8988T (cell line): ENCODE measurements around the gene TIAM2.
"Not testable (repeated sequence)": the region's sequence is repeated elsewhere in the genome, so short reads cannot be mapped to it uniquely, and the experiment has no call there.

ENCODE experiments used
- DNase-seq: peaks from one replicate; pipeline ENCODE4 v3.0.0; 2011

The TIAM2 gene

DNA sequence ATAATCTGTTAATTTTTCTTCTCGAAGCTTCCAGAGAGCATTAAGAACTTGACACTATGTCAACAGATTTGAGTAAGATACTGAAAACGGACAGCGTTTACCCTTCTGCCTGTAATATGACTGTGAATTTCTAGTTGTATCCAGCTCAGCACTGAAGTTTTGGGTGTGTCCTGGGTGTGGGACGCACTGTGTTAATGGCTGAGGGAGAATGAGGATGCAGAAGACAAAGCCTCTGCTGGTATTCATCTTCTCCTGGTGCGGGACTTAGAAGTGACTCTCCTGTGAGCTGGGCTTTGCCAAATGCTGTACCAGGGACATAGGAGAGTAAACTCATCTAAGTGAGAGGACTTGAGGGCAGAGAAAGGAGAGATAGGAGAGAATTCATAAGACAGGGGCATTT is 178.4 kb downstream of the TIAM2 start:
- no peak for DNase-seq

DNA sequence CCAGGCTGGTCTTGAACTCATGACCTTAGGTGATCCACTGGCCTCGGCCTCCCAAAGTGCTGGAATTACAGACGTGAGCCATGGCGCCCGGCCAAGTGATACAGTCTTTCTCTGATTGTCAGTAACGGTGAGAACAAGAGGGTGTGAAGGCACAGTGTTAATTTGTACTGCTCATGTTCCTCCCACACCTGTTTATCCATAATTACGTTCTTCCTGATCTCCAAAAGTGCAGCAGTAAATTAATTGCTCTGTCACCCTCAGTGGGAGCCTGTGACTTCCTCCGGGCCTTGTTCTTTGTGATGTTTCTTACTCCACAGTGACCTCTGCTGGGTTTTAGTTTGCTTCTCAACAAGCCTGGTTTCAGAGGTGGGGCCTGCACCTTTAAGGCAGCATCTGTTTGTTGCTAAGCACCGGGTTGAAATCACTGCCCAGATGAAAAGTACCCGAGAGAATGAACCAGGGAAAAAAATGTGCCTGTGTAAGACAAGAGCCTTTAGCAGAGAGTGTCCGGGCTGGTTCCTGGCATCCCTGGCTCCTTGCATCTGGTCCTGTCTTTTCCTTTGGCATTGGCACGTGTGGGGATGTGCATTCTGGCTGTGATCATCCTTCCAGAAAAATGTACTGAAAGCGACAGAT is 179.6 kb downstream of the TIAM2 start:
- peak; percentile 56 for DNase-seq

DNA sequence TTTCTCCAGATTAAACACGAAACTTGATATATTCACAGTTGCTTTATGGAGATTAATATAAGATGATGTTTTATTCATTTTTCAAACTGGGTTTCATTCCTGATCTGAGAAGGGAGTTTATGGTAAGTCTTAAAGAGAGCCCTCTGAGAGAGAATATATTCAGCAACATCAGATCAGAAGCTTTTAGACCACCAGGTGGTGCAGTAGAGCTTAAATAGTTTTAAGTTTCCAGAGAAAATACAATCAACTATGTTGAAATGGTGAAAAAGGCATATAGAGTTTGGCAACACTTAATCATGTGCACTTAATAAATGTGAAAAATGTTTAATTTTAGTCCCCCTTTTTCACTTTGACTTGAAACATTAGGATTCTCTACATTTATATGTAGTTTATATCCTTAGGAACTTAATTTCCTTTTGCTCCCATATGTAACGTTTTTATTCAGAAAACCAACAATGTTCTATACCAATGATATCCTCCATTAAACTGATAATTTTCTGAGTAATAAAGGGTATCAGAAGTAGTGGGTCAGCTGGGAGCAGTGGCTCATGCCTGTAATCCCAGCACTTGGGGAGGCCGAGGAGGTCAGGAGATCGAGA is 182.3 kb downstream of the TIAM2 start:
- DNase-seq = no peak

DNA sequence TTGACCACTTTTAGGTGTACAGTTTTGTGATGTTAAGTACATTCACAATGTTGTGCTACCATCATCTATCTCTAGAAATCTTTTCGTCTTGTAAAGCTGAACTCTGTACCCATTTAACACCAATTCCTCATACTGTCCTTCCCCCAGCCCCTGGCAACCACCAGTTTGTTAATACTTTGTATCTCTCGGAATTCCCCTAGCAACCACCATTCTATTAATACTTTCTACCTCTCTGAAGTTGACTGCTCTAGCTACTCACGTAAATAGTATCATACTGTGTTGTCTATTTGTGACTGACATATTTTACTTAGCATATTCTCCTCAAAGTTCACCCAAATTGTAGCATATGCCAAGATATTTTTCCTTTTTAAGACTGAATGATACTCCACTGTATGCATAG is 186.4 kb downstream of the TIAM2 start:
- no peak for DNase-seq

DNA sequence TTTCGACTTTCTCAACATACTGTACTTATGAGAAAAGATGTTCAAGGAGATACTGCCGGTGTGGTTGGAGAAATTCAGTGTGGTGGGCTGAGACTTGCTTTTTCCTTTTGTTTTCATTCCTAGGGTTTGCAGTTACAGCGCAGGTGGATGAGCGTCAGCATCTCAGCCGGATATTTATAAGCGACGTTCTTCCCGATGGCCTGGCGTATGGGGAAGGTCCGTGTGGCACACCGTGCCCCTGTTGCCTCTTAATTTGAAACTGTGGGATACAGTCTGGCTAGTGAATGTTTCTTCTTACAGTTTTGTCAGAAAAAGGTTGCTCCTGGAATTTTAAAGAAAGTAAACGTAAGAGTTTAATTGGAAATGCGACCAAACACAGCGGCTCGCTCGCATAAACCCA is 187.0 kb downstream of the TIAM2 start:
- no peak for DNase-seq

DNA sequence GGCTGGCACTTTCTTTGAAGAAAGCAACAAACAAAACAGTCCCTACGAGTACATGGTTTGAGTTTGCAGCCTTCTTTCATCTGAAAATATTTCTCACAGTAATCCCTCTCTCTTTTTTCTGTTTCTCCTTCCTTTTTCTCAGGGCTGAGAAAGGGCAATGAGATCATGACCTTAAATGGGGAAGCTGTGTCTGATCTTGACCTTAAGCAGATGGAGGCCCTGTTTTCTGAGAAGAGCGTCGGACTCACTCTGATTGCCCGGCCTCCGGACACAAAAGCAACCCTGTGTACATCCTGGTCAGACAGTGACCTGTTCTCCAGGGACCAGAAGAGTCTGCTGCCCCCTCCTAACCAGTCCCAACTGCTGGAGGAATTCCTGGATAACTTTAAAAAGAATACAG is 188.0 kb downstream of the TIAM2 start:
- DNase-seq = no peak

DNA sequence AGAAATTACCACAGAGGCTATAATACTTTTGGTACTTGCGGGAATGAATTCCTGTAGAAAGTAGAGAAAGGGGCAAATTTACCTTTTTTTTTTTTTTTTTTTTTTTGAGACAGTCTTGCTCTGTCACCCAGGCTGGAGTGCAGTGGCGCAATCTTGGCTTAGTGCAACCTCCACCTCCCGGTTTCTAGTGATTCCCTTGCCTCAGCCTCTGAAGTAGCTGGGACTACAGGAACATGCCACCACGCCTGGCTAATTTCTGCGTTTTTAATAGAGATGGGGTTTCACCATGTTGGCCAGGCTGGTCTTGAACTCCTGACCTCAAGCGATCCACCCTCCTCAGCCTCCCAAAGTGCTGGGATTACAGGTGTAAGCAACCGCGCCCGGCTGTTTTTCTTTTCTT is 189.9 kb downstream of the TIAM2 start:
- DNase-seq = not testable (repeated sequence)

DNA sequence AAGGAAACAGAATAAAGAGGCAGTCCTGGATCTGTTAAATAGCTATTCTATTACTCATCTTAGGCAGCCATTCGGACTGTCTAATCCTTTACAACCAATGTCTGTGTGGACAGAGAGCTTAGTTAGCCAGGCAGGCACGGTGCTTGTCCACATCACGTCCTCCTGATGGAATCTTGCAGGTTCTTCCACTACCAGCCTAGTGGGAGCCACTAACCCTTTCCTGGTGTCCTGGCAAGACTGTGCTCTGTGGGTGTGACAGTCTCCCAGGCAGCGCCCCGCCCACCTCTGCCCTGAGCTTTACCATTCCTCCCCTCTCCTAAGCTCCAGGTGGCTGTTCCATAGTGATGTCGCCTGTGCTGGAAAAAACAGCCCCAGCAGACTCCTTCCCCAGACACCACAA is 190.4 kb downstream of the TIAM2 start:
- DNase-seq = no peak

DNA sequence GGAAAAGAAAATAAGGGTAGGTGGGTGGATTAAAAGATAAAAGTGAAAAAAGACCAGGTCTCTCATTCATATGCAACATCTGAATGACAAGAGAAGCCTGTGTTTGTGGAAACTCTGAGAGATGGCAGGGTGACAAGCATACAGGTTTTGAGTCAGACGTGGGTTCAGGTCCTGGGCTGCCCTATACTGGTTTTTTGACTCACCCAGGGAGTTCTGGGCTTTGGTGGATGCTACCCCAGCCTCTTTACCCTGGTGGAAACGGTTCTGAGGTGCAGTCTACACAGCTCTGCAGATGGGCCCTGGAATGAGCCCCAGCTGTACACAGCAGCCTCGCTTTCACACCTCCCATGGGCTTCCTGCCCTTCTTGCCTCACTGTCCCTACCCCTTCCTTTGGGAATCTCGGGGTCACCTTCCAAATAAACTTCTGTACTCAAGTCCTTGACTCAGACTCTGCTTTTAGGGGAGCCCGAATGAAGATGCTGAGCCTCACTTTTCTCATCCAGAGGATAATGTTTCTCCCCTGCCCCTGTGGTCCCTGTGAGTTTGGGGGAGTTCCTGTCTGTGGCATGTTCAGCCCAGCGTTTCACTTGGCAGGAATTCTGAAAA is 191.0 kb downstream of the TIAM2 start:
- no peak for DNase-seq

DNA sequence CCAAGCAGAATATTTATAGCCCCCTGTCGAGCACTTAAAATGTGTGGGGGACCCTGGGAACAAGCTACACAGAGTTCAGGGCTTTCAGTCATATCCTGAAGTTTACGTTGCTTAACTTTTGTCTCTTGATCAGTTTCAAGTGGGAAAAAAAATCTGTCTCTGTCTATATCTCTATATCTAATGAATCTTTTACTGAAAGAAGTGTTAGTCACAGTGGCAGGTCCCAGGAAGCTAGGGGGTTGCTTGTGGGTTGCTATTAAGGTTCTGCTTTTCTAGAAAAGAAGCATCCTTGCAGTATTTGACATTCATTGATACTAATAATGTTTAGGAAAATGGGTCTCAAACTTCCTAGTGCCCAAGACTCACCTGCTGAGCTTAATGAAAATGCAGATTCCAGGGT is 192.0 kb downstream of the TIAM2 start:
- no peak for DNase-seq

DNA sequence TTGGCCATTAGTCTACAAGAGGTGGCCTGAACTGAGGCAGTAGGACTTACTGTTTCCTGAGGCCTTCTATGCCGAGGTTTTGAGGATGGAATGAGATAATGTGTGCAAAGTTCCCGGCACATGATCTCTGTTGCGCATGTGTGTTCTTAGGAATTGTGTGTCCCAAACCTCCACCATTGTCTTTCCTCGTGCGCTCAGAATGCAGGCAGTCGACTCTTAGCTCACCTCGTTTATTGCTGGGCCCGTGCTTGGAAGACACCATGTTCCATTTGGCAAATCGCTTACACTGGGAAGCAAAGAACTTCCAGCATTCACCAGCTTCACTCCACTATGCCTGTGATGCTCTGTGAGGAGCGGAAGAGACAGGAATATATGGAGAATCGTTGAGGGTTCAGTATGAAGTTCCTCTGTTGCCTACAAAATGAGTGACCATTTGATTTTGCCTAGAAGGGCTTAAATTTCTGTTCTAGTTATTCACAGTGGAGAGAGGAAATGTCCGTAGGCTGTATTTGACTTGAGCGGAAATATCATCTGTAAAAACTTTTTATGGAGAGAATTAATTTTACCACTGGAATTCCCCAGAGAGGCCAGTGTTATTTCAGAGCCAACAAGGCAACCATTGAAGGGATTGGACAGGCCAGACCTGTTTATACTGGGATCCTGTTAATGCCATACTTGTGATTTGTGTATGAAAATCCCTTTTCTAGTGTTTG is 193.0 kb downstream of the TIAM2 start:
- no peak for DNase-seq

DNA sequence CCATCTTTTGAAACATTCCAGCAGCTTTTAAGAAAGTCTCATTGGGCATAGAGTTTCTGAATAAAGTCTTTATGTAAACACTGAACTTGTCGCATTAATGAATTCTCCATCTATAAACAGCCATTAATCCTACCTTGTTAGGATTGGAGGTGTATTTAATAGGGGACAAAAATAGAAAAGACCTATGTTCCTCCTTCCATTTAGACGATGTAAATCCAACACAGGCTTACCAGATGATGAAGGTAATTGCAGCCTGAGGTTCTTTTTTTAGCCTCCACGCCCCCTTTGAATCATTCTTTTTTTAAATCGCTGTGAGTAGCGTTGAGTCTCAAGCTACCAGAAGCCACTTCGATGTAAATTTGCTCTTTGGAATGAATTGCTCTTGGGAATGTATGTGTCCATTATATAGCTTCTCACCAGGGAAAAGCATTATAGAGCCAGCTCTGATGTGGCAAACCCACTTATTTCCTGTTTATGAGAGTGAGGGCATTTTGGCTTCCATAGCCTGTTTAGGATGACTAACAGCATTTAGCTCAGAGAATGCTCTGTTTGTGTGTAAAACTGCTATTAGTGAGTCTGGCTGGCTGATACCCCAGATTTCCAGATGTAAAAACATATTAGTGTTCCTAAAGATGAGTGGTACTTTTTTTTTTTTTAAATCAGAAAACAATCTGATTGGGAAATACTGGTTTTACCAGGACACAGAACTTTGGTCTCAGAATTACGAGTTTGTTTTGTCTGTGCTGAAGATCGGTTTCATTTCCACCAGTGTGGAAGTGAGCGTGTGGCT is 193.8 kb downstream of the TIAM2 start:
- DNase-seq = no peak

DNA sequence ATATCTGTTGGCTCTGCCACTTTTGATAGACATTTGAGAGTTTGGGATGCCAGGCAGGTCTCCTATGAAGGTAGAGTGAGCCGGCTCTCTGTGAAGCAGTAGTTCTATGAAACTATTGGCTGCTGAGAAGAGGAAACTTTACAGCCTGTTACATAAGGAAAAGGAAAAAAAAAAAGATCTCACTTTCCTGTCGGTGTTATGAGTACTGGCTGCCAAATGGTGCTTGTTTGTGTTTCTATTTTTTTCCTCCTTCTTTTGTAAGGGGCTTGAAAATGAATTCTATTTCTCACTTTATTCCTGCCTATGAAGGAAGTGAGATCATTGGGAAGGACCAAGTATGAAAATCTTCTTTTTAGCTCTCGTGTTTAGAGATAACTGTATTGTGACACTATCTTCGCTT is 195.6 kb downstream of the TIAM2 start:
- DNase-seq = no peak

DNA sequence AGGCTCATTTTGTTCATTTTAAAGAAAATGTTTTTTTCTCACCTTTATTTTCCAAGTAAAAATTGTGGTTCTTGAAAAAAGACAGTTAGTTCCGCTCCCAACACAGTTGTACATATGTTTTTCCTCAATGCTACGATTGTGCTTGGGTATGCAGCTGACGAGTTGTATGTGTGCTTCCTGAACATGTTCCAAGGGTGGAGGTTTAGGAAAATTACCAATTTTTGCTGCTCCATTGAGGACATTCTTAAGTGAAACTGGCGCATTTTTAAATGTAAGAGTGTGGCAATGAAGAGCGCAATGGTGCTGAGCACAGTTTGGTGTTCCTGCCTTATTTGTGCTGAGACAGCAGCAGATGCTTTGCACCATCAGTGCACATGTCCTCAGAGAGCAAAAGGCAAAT is 198.4 kb downstream of the TIAM2 start:
- no peak for DNase-seq

DNA sequence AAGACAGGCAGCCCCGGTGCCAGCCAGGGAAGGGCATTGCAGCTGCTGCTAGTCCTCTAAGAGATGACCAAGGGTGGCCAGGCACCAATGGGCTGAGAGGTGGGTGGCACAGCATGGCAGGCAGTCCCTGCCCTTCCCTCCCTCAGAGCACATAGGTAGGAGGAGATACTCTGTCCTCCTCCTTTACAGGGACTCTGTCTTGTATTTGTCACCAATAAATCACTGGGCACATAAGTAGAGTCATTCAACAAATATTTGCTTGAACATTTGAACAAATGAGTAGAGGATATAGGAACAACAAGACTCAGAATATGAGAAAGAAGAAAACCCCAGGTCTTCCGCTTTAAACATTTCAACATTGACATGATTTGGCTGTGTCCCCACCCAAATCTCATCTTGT is 199.3 kb downstream of the TIAM2 start:
- DNase-seq = no peak

DNA sequence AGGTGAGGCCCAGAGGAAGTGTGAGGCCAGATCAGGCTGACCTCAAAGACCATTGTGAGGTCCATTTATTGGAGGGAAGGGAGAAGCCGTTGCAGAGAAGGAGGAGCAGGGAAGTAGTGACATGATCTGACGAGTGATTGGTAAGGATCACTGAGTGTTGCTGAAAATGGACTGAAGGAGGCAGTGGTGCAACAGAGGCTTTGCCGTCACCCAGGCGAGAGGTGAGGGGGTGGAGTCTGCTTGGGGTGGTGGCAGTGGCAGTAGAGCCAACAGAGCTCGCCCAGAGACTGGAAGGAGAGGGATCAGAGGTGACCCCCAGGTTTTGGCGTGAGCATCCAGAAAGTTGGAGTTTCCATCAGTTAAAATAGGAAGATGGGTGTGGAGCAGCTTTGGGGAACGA is 200.8 kb downstream of the TIAM2 start:
- DNase-seq = no peak

DNA sequence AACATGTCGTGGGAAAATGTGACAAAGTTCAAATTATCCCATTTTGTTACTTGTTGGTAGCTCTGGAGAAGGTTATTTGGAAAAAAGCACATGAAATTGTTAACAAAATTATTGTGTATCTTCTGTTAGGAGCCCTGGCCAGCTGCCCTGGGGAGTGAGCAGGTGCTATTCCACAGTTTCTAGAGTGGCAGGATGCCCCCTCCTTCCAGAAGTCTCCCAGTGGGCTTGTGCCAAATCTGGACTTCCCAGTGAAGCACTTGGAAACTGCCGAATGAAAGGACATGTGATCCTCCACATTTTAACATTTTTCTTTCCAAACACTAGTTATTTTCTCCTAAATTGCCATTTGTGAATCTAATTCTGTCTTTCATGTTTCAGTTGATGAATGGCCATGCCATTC is 201.8 kb downstream of the TIAM2 start:
- DNase-seq = no peak

DNA sequence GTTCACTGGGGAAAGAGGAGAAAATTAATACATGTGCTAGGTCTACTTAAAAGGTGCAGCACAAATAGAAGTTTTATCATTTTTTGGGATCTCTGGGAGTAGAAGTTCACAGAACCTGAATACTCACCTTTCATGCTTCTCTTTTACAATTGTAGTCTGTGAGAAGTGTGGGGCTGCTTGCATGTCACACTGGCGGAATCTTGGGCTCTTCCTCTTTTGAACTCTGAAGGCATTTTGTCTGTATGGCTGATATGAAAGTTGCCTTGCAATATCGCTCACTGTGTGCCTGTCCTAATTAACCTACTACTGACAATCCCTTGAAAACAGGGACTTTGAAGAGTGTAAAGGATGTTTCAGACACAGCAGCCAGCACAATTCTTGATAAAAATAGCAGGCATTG is 202.8 kb downstream of the TIAM2 start:
- no peak for DNase-seq

DNA sequence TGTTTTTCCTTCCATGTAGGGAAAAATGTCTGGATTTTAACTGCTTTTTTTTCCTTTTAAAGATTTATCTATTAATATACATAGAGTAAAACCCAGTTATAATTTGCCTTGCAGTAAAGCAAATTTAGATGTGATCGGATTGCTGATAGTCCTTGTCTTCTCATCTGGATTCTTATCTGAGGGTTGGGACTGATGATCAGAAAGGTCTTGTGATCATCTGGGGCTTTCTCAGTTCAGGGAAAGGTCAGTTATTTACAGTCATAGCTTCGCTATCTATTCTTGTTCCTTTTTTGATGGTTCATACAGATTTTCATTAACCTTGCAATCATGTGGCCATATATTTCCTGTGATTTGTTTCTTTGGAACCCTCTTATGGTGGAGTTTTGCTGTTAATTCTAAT is 204.9 kb downstream of the TIAM2 start:
- no peak for DNase-seq

DNA sequence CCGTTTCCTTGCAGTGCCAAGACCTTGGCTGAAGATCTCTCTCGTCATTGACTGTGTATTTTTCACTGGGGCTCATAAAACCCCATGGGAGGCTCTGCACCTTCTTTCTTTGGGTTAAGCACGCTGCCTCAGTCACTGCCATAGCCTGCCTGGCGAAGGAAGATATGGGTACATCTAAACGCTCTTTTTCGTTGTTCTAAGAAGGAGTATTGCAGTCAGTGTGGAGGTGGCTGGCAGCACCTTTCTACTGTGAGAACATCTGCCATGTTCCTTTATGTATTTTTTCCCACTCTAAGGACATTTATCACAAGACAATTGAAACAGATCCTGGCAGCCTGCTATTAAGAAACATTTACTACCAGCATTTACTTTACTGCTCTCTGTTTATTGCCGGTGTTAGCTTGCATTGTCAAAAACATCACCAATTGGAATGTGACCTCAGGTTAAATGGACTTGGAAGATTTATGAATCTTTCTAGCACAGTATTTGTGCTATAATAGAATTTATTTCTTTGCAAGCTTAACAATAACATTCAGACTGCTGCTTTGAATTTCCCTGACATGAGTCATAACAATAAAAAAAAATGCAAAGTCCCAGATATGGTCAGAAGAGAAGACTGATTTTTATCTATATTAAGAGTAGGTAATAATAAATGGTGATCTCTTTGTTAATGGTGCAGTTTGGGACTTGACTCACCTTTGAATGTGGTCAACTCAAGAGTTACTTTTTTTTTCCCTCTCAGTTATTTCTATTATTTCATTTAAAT is 206.5 kb downstream of the TIAM2 start:
- DNase-seq = no peak

DNA sequence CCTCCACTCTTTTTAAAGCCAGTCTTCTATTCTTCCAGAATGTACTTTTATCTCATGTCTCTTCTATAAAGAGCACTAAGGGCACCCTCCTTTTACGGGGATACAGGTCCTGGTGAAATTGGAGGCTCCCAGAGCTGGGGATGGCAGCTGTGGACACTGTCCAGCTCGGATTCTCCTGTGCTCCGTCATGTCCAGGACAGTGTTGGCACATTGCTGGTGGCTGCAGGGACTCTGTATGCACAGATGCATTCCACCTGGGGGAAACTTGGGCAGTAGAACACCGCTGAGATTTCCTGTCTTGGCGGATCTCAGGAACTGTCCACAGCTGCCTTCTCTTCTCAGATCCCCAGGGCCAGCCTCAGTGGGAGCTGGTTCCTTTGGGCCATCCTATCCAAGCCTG is 212.1 kb downstream of the TIAM2 start:
- no peak for DNase-seq

DNA sequence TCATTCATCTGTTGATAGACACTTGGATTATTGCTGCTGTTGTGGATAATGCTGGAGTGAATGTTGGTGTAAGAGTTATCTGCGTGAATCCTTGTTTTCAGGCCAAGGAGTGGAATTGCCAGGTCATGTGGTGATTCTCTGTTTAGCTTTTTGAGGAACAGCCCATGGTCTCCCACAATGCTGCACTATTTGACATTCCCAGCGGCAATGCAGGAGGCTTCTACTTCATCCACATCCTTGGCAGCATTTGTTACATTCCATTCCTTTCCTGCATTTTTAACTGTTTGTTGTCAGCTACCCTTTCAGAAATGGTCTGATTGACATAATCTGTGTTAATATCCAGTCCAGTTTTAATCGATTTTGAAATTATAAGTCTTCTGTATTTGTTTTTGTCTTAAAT is 217.0 kb downstream of the TIAM2 start:
- DNase-seq = no peak
